ENCODE measurements around the gene ZNF423.

ZNF423 gene

GRCh38 chr16:49664221-49665215 is 191.4 kb downstream of the ZNF423 start:
- Histone ChIP-seq H3K27ac (ENCODE audit: low read depth, low read length, severe bottlenecking) (no peak overlapping the region), H3K4me1 (ENCODE audit: control insufficient read depth, insufficient read depth, low read length, poor library complexity, severe bottlenecking) (no peaks in the 10 kb centered on the region), H3K9me3 (ENCODE audit: control insufficient read depth, low read length) (no peaks in the 10 kb centered on the region), H3K36me3 (ENCODE audit: control insufficient read depth, insufficient read depth, low read length) (no peaks in the 10 kb centered on the region), H3K4me3 (ENCODE audit: extremely low read depth, insufficient read depth, low read length, poor library complexity, severe bottlenecking) (no peak overlapping the region)
- WGBS, 2 experiments (ENCODE audit: insufficient coverage in 2 of 2) = 94 to 96% methylated on average over 25 to 33 of the region's 37 CpGs

DNA sequence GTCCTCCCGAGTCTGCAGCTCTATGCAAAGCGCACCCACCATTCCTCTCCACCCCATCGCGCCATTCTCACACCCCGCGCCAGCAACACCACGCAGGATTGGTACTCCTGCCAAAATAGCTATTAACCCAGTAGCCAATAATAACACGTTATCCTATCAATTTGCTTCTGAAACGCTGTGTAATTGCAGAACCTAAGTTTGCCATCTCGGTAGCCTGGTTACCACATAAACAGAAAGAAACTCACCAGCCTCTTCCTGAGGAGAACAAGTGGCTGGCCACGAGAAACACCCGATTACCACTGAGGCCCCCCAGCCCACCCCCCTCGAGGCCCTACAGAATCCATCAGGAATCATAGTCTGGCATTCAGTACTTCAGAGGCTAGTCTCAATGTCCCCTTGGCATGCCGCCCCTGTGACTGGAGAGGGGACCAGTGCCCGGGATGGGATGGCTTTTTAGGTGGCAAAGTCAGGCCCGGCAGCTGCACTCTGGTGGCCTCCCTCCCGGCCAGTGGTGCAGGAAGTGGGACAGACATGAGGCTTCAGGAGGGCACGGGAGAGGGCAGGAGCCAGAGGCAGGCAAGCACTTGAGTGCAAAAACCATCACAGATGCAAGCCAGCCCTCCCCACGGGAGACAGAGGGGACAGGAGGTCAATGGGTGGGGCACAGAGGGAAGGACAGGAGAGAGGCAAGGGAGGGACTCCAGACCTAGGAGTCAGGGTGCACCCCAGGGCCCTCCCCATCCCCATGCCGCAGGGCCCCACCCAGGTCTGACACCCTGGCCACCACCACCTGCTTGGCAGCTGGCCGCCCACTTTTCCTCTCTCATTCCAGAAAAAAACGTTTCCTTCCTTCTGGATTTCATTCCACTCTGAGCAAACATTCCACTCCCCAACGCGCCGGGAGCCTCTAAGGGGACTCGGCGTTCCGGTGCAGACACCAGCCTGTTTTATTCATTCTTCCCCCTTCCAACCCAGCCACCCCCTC is 192.5 kb downstream of the ZNF423 start:
- H3K27ac ChIP-seq (ENCODE audit: low read depth, low read length, severe bottlenecking) = no peak overlapping the region
- no peaks in the 10 kb centered on the region for H3K9me3 ChIP-seq (ENCODE audit: control insufficient read depth, low read length)
- no peaks in the 10 kb centered on the region for H3K4me1 ChIP-seq (ENCODE audit: control insufficient read depth, insufficient read depth, low read length, poor library complexity, severe bottlenecking)
- WGBS, 2 experiments (ENCODE audit: insufficient coverage in 2 of 2) = 87 to 95% methylated on average over 15 to 27 of the region's 28 CpGs
- H3K4me3 ChIP-seq (ENCODE audit: extremely low read depth, insufficient read depth, low read length, poor library complexity, severe bottlenecking) = no peak overlapping the region
- H3K36me3 ChIP-seq (ENCODE audit: control insufficient read depth, insufficient read depth, low read length) = no peaks in the 10 kb centered on the region

DNA sequence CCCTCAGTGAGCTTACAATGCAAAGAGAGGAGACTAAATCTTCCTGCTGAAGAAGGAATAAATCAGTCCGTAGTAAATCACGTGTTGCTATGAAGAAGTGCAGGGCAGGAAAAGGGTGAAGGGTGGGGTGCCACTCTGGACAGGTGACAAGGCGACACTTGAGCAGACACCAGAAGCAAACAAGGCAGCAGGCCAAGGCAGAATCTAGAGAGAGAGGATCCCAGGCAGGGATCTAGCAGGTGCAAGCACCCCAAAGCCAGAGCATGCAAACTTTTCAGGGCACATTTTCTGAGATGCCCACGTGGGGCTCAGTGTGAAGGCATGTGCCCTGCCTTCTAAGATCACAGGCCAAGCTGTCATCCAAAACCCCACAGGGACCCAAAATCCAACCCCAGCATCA is 193.3 kb downstream of the ZNF423 start:
- no peaks in the 10 kb centered on the region for H3K36me3 ChIP-seq (ENCODE audit: control insufficient read depth, insufficient read depth, low read length)
- H3K9me3 ChIP-seq (ENCODE audit: control insufficient read depth, low read length) = no peaks in the 10 kb centered on the region
- no peaks in the 10 kb centered on the region for H3K4me1 ChIP-seq (ENCODE audit: control insufficient read depth, insufficient read depth, low read length, poor library complexity, severe bottlenecking)
- no peak overlapping the region for H3K27ac ChIP-seq (ENCODE audit: low read depth, low read length, severe bottlenecking)
- WGBS, 2 experiments (ENCODE audit: insufficient coverage in 2 of 2) = 92 to 97% methylated on average over 4 of the region's 4 CpGs
- no peak overlapping the region for H3K4me3 ChIP-seq (ENCODE audit: extremely low read depth, insufficient read depth, low read length, poor library complexity, severe bottlenecking)

DNA sequence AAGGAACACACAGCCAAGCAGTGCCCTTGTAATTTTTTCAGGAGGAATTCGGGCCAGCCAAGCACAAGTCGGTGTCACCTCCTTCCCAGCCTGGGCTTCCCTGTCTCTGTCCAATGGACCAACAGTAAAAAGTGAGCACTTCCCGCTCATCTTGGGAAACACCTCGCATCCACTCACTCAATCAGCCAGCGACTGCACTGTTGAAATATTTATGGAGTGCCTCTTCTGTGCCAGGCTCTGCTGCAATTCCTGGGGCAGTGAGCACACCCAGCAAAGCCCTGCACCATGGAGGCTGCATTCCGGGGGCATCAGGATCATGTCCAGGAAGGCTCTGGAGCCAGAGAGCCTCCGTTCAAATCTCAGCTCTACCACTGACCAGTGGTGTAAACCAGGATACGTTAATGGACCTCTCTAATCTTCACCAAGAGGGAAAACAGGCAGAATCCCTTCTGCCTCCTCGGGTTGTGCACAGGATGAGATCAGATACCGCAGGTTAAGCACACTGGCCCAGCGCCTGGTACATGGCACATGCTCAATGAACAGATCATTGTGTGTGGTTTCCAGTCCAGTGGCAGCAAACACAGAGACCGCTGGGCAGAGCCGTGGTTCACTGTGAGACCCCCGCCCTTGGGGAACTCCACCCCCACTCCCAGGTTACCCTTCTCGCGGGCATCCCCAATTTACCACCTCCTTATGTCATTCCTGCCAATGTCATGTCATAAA is 194.3 kb downstream of the ZNF423 start:
- H3K4me1 ChIP-seq (ENCODE audit: control insufficient read depth, insufficient read depth, low read length, poor library complexity, severe bottlenecking) = no peaks in the 10 kb centered on the region
- no peaks in the 10 kb centered on the region for H3K36me3 ChIP-seq (ENCODE audit: control insufficient read depth, insufficient read depth, low read length)
- WGBS, 2 experiments (ENCODE audit: insufficient coverage in 2 of 2) = 95 to 96% methylated on average over 16 of the region's 16 CpGs
- no peak overlapping the region for H3K27ac ChIP-seq (ENCODE audit: low read depth, low read length, severe bottlenecking)
- H3K9me3 ChIP-seq (ENCODE audit: control insufficient read depth, low read length) = no peaks in the 10 kb centered on the region
- no peak overlapping the region for H3K4me3 ChIP-seq (ENCODE audit: extremely low read depth, insufficient read depth, low read length, poor library complexity, severe bottlenecking)

- 100% methylated on average over 1 of the region's 3 CpGs; no CpG with 5 or more reads in 1 of the 2 experiments for WGBS, 2 experiments (ENCODE audit: insufficient coverage in 2 of 2)
- no peak overlapping the region for H3K4me3 ChIP-seq (ENCODE audit: extremely low read depth, insufficient read depth, low read length, poor library complexity, severe bottlenecking)
- H3K9me3 ChIP-seq (ENCODE audit: control insufficient read depth, low read length) = no peaks in the 10 kb centered on the region
- H3K36me3 ChIP-seq (ENCODE audit: control insufficient read depth, insufficient read depth, low read length) = no peaks in the 10 kb centered on the region
- no peak overlapping the region for H3K27ac ChIP-seq (ENCODE audit: low read depth, low read length, severe bottlenecking)
- no peaks in the 10 kb centered on the region for H3K4me1 ChIP-seq (ENCODE audit: control insufficient read depth, insufficient read depth, low read length, poor library complexity, severe bottlenecking)
Measured at GRCh38 chr16:49660626-49661025, 195.3 kb downstream of the ZNF423 start.

DNA sequence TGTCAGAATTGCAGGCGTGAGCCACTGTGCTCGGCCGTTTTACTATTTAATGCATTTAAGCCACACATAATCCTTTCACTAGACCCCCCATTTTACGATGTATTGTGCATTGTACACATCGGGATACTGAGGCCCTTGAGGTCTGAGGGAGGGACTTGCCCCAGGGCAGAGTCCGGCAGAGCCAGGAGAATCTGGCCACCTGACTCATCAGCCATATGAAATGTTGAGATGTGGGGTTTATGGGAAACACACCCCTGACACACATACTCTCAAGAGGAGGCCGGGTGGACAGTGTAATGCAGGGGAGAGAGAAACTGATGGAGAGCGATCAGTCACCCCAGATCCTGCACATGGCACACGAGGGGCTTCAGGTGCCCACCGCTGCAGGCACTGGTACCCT is 196.6 kb downstream of the ZNF423 start:
- H3K4me3 ChIP-seq (ENCODE audit: extremely low read depth, insufficient read depth, low read length, poor library complexity, severe bottlenecking) = no peak overlapping the region
- H3K27ac ChIP-seq (ENCODE audit: low read depth, low read length, severe bottlenecking) = no peak overlapping the region
- no peaks in the 10 kb centered on the region for H3K4me1 ChIP-seq (ENCODE audit: control insufficient read depth, insufficient read depth, low read length, poor library complexity, severe bottlenecking)
- no peaks in the 10 kb centered on the region for H3K36me3 ChIP-seq (ENCODE audit: control insufficient read depth, insufficient read depth, low read length)
- H3K9me3 ChIP-seq (ENCODE audit: control insufficient read depth, low read length) = no peaks in the 10 kb centered on the region
- 92 to 100% methylated on average over 6 of the region's 10 CpGs for WGBS, 2 experiments (ENCODE audit: insufficient coverage in 2 of 2)

- H3K36me3 ChIP-seq (ENCODE audit: control insufficient read depth, insufficient read depth, low read length) = no peaks in the 10 kb centered on the region
Measured at GRCh38 chr16:49658531-49658930, 197.4 kb downstream of the ZNF423 start.

GRCh38 chr16:49657736-49658465 is 198.0 kb downstream of the ZNF423 start:
- no peaks in the 10 kb centered on the region for H3K9me3 ChIP-seq (ENCODE audit: control insufficient read depth, low read length)
- no peak overlapping the region for H3K27ac ChIP-seq (ENCODE audit: low read depth, low read length, severe bottlenecking)
- no peaks in the 10 kb centered on the region for H3K36me3 ChIP-seq (ENCODE audit: control insufficient read depth, insufficient read depth, low read length)
- H3K4me1 ChIP-seq (ENCODE audit: control insufficient read depth, insufficient read depth, low read length, poor library complexity, severe bottlenecking) = no peaks in the 10 kb centered on the region
- WGBS, 2 experiments (ENCODE audit: insufficient coverage in 2 of 2) = 97% methylated on average over 5 to 6 of the region's 11 CpGs
- no peak overlapping the region for H3K4me3 ChIP-seq (ENCODE audit: extremely low read depth, insufficient read depth, low read length, poor library complexity, severe bottlenecking)

More at GRCh38 chr16:49658531-49658930, 197.4 kb downstream of the ZNF423 start:
- no peak overlapping the region for H3K4me3 ChIP-seq (ENCODE audit: extremely low read depth, insufficient read depth, low read length, poor library complexity, severe bottlenecking)
- WGBS, 2 experiments (ENCODE audit: insufficient coverage in 2 of 2) = 83 to 90% methylated on average over 7 to 8 of the region's 8 CpGs
- no peaks in the 10 kb centered on the region for H3K9me3 ChIP-seq (ENCODE audit: control insufficient read depth, low read length)
- H3K4me1 ChIP-seq (ENCODE audit: control insufficient read depth, insufficient read depth, low read length, poor library complexity, severe bottlenecking) = no peaks in the 10 kb centered on the region
- no peak overlapping the region for H3K27ac ChIP-seq (ENCODE audit: low read depth, low read length, severe bottlenecking)

DNA sequence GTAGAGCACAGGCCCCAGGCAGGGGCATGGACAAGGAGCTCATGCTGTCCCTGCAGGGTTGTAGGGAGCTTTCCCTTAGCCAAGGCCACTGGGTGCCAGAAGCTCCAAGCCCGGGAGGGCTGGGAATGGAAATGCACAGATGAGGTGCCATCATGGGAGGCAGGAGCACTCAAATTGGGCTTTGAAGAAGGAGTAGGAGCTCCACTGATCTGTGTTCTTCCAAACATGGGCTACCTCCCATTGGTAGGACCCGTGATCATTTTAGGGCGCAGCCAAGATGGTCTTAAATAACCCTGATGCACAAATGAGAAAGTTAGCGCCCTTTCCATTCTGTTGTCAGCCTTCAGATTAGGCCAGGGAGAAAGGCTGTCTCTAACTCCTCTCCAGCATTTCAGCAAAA is 201.5 kb downstream of the ZNF423 start:
- 89 to 97% methylated on average over 4 of the region's 4 CpGs for WGBS, 2 experiments (ENCODE audit: insufficient coverage in 2 of 2)
- H3K4me1 ChIP-seq (ENCODE audit: control insufficient read depth, insufficient read depth, low read length, poor library complexity, severe bottlenecking) = no peaks in the 10 kb centered on the region
- no peaks in the 10 kb centered on the region for H3K9me3 ChIP-seq (ENCODE audit: control insufficient read depth, low read length)

More for the DNA sequence above, 201.5 kb downstream of the ZNF423 start:
- Histone ChIP-seq H3K36me3 (ENCODE audit: control insufficient read depth, insufficient read depth, low read length) (no peaks in the 10 kb centered on the region), H3K4me3 (ENCODE audit: extremely low read depth, insufficient read depth, low read length, poor library complexity, severe bottlenecking) (no peak overlapping the region), H3K27ac (ENCODE audit: low read depth, low read length, severe bottlenecking) (no peak overlapping the region)
